Inflammatory macrophage treated with lipopolysaccharide for 1 hour (primary cell): Measurements from ENCODE around the gene MARCHF4.
A peak's percentile ranks its signal among the peaks of the same experiment; 100 is the strongest.

Experiments used
- DNase-seq, 2 donors: peaks; one replicate each; pipeline ENCODE4 v3.0.0-alpha.2; 2020 to 2022

Gene MARCHF4

DNA sequence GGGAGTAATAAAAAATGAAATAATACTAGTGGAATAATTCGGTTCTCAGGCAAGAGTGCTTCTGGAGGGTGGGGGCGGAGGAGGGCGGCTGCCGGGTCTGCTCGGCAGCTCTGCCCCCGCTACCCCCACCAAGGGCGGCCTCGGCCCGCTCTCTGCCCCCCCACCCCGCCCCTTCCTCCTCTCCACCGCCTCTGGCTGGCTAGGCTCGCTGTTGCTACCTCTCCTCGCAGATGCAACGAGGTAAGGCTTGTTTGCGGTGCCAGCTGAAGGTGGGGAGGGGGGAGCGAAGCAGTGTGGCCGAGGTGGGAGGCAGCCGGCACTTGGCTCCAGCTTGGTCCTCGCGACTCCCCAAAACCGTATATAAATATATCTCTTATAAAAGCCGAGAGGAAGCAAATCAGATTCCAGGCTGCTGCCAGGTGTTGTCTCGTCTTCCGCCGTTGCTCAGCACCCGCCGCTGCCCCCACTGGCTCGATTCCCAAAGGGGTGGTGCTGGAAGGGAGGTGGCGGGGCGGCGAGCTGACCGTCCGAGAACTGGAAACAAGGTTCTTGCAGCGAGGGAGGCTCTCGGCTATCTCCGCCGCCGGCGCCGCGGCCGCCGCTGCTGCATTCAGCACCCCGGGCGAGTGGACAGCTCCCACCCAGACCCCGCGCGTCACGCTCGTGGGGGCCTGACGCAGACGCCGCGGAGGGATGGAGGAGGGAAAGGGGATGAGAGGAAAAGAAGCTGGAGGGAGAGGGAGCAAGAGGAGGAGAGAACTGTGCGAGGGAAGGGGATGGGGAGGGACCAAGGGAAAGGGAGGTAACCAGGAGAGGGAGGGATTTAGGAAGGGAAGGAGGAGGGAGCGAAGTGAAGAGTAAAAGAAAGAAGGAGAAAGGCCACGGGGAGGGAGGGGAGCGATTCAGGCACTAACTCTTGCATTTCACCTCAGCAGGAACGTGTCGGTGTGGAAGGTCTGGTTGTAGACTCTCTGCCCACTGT is at the start of gene MARCHF4:
Gene MARCHF4, minus strand, starts transcription at position 763 of the 982 bp plus-strand sequence. CDS start 2,223 bp downstream, outside the sequence.
- peak in 1 of 2 donors; percentile 41 for DNase-seq

GRCh38 chr2:216420367-216421101 is 48.3 kb upstream of the MARCHF4 start:
- DNase-seq = no peak

DNA sequence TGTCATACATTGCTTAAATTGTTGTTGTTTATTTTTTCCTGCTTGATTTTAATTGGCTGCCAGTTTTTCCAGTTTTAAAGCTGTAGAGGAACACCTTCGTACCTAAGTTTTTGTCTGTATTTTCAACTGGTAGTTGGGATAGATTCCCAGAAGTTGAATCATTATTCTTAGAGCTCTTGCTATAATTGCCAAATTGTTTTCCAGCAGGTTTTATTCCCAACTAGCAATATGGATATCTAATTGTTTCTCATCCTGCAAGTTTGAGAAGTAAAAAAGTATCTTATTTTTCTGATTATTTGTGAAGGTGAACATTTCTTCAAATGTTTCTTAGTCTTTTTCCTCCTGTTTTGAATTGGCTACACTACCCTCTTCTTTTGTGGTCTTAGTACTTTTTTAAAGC is 46.7 kb upstream of the MARCHF4 start:
- DNase-seq = no peak

DNA sequence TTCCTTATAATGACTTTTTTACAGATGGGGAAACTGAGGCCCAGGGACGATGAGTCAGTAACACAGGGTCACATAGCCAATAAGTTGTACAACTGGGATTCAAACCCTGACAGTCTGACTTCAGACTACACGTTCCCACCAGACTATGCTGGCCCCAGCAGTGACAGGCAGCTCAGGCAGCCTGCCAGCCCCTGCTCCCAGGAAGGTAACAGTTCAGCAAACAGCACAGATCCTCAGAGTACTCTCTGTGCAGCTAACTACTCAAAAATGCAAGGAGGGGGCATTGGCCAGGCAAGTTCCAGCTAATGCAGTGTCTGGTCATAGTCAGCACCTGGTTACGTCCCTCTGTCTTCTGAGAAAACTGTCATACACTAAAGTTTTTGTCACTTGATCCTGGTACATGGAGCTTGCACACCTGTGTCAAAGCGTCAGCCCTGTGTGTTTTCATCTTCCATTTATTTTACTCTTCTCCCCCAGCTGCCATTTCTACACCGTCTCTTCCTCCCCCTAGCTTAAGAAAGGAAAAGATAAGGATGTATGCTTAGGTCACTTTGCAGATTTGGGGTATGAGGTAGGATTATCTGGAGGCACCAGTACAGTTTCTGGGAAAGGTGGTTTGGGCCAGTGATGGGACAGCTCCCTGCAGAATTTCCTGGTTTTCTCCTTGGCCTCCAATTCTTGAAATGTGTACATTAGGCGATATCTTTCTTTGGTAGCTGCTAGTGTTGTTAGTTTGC is 44.5 kb upstream of the MARCHF4 start:
- no peak for DNase-seq

DNA sequence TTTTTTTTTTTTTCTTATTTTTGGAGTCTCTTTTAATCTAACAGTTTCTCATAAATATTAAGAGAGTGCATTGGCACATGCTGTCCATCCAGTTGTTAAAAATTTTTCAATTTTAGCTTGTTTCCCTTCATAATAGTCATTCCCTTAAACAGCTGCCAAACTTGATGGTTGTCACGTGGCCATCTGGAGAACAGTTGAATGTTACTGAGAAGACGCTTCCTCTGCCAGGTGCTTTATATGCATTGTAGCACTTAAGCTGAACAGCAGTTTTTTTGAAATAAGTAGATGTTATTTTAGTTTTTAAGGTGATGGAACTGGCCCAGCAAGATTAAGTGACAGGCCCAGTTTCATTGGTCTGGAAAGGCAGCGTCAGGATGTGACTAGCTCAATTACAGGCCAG is 43.3 kb upstream of the MARCHF4 start:
- DNase-seq = no peak

DNA sequence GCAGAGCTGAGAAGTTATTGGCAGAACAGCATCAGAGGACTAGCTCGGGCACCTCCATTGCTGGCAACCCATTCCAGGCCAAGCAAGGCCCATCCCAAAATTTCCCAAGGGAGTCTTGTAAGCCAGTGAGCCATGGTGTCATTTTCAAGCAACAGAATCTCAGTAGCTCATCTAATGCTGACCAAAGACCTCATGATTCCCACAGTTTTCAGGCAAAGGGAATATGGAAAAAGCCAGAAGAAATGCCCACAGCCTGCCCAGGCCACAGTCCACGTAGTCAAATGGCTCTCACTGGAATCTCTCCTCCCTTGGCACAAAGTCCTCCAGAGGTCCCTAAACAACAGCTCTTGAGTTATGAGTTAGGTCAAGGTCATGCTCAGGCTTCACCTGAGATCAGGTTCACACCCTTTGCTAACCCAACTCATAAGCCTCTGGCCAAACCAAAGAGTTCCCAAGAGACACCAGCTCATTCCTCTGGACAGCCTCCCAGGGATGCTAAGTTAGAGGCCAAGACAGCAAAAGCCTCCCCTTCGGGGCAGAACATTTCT is 42.6 kb upstream of the MARCHF4 start:
- no peak for DNase-seq

DNA sequence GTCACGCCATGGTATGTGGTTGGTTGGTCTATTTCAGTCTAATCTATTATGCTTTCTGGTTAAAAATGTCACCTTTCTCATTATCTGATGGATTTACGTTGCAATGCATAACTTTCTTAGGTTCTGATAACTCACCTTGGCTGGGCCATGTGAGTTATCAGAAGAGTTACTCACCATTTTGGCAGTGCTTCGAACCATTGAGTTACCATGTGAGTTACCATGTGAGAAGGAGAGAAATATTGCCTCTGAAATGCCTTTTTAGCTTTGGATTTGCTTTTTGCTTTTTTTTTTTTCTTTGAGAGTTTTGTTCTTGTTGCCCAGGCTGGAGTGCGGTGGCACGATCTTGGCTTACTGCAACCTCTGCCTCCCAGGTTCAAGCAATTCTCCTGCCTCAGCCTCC is 41.6 kb upstream of the MARCHF4 start:
- DNase-seq = no peak

DNA sequence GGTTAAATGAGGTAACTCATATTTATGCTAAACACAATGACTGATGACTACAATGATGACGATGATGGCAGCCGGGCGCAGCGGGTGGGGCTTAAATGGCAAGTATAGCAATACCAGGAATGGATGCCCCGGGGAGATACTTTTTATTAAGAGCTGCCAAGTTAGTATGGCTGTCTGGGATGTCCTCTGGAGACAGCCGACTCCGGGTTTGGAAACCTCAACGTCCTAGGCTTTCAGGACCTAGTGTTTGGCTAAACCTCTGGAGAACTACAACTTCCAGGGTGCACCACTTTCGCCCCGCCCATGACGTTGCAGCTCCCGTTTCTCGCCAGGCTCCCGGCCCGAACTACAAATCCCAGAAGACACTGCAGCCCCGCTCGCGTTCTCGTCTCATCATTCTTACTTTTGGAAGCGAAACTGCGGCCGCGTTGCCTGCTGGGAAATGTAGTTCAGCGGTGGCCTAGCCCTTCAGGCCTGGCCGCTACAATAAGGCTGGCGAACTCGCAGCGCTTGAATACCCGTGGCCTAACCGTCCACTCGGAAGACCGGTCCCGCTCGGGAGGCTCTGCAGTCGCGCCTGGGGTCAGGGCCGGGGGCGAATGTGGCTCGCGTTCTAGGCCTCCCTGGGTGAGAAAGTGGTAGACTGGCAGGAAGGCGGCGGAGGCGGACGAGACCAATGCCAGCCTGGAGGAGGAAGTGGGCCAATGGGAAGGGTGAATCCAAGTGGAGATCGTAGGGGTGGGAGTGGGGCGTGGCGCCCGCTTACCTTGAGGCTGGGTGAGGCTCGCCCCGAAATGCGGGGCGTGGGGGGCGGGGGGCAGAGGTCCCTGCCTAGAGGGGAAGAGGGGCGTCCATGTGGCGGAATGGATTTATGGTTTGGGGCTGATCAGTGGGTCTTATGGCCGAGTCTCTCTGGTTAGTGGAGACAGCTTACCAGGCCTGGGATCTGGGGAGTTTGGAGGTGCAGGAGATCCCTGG is 40.0 kb upstream of the MARCHF4 start, which contains the start of gene SMARCAL1:
Gene SMARCAL1, plus strand, starts transcription at position 463 of the 978 bp plus-strand sequence. CDS start 2,221 bp downstream, outside the sequence.
- DNase-seq = peak; percentile 98 to 100

DNA sequence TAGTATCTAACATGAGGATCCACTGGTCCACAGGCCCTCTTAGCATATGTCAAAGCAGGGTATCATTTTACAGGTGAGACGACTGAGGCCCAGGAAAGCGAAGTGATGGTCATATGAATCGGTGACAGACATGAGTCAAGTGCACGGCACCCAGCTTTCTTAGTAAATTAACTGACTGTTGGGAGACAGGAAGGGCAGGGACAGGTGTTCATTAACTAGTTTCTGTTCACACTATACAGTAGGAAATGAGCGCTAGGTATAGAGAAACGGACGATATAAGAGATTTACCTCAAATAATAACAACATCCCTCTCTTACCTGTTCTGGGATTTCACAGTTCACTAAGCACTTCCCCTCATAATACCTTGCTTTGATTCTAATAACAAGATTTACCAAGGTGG is 38.3 kb upstream of the MARCHF4 start:
- no peak for DNase-seq

- no peak for DNase-seq
Measured at GRCh38 chr2:216408426-216409290, 36.4 kb upstream of the MARCHF4 start.

DNA sequence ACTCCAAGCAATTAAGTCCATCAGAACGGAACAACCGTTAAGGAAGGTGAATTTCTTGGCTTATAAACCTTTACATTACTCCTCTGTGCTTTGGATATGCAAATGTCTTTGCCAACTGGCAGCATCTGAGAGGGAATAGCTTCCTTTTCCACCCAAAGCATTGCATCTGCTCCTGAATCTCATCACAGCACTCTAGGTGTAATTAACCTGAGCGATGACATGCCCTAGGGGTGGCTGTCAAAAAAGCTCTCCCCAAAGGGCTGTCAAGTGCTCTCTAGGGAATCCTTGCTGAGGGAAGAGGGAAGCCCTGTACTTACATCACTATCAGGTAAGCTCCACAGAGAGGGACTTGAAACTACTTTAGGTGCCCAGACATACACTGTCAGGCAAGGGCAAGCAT is 34.5 kb upstream of the MARCHF4 start:
- no peak for DNase-seq

DNA sequence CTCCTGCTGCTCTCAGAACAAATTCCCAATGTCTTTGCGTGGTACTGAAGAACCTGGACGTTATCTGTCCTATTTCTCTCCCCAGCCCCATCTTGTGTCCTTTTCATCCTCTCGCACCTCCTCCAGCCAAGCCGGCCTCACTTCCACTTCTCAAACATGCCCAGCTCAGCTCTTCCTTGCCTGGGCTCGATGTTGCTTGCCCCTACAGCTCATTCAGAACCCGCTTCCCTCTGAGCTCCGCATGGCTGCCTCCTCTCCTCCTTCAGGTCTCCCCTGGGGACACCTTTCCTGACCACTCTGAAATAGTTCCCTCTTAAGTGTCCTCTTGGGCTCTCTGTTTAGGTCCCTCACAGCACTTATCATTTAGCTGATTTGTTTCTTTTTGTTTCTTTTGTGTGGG is 33.3 kb upstream of the MARCHF4 start:
- no peak for DNase-seq

DNA sequence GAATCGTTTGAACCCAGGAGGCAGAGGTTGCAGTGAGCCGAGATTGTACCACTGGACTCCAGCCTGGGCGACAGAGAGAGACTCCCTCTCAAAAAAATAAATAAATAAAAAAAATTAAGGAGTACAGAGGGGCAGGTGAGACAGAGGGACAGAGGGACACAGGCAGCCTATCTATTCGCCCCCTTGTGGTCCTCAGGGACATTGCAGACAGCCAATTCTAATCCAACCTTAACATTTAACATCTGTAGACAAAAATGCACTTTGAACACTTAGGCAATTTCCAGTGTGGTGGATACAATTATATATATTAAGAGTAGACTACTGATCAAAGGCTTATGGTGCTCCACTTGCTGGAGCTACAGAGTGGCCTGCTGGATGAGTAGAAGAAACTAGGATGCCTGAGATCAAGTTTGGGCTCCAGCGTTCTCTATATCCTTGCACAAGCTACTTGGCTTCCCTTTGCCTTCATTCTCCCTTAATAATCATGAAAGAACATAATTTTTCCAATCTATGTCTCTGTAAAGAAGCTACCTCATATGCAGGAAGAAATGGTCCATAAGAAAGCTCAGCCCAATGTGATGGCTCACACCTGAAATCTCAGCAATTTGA is 31.8 kb upstream of the MARCHF4 start:
- peak in 1 of 2 donors; percentile 63 for DNase-seq

DNA sequence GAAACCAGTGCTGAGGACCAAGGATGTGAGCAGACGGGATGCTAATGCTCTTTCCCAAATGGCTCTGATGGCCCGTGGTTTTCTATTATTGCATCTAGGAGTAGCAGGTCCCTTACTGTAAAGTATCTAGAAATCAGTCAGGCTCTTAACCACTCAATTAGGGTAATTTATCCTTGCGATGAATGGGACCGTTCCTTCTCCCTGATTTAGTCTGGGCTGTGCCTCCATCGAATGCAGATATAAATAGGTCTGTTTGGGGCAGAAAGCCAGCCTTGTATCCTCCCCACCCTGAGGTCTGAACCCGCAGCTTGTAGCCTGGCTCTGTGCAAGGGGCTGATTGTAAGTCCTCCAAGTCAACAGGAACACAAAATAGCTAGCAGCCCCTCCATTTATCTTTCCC is 30.5 kb upstream of the MARCHF4 start:
- no peak for DNase-seq

- no peak for DNase-seq
Measured at GRCh38 chr2:216399621-216400020, 27.3 kb upstream of the MARCHF4 start.

DNA sequence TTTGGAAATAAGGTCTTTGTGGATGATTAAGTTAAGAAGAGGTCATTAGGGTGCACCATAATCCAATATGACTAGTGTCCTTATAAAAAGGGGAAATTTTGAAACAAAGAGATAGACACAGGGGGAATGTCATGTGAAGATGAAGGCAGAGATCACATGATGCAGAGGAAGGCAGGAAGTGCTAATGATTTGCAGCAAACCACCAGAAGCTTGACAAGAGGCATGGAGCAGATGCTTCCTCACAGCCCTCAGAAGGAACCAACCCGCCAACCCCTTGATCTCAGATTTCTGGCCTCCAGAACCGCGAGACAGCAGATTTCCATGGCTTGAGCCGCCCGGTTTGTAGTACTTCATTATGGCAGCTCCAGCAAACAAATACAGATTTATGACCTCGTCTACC is 22.6 kb upstream of the MARCHF4 start:
- DNase-seq = peak; percentile 44 to 78

- no peak for DNase-seq
Measured at GRCh38 chr2:216392945-216393840, 20.9 kb upstream of the MARCHF4 start.

GRCh38 chr2:216392018-216392562 is 19.8 kb upstream of the MARCHF4 start:
- no peak for DNase-seq

DNA sequence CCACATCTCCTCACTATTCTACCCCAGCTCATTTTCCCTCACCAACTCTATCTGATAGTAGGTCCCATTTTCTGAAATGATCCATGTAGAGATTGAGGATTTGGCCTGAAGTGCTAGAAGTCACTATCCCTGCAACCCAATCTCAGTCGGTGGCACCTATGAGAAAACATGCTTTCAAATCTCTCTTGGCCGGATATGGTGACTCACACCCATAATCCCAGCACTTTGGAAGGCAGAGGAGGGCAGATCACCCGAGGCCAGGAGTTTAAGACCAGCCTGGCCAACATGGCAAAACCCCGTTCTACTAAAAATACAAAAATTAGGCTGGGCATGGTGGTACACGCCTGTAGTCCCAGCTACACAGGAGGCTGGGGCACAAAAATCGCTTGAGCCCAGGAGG is 19.1 kb upstream of the MARCHF4 start:
- DNase-seq = no peak
